T-helper 1 cell treated with Interleukin-12 subunit alpha and Interleukin-12 subunit beta and Interleukin-4 antibody, amounts not matched to agents 30 ng/mL and 1 ng/mL, for 36 hours (primary cell): ENCODE results near the gene OPN1LW. TPM values are rescaled to one million over a fixed set of nuclear protein-coding genes. Genes with fewer than 3 reads are reported as not detected.

Source experiments
- total RNA-seq: library from RNA; stranded (reverse); gene quantifications from 2 replicates; pipeline ENCODE4 v1.2.3, GENCODE V29; 2022

Gene OPN1LW
- total RNA-seq, 1 donor from 2014 or later, result not detected

Other genes starting within 250 kb of the OPN1LW start
- not detected in 2 replicates for gene AVPR2, start 239.6 kb upstream of the OPN1LW start, total RNA-seq
- 281 and 285 TPM in 2 replicates for gene ARHGAP4, start 218.0 kb upstream of the OPN1LW start, total RNA-seq
- 87.4 and 88.4 TPM in 2 replicates for gene NAA10, start 209.2 kb upstream of the OPN1LW start, total RNA-seq
- 24.8 and 30.3 TPM in 2 replicates for gene RENBP, start 199.6 kb upstream of the OPN1LW start, total RNA-seq
- gene HCFC1, start 172.4 kb upstream of the OPN1LW start, total RNA-seq, result 107 and 111 TPM in 2 replicates
- gene TMEM187, start 171.5 kb upstream of the OPN1LW start, total RNA-seq, result 5.2 and 5.8 TPM in 2 replicates
- 131 and 144 TPM in 2 replicates for gene IRAK1, start 124.3 kb upstream of the OPN1LW start, total RNA-seq
- gene MECP2, start 46.5 kb upstream of the OPN1LW start, total RNA-seq, result 69.8 and 71.4 TPM in 2 replicates
- not detected in 2 replicates for gene OPN1MW, start 38.4 kb downstream of the OPN1LW start, total RNA-seq
- not detected in 2 replicates for gene OPN1MW2, start 75.5 kb downstream of the OPN1LW start, total RNA-seq
- not detected in 2 replicates for gene OPN1MW3, start 113.3 kb downstream of the OPN1LW start, total RNA-seq
- gene TEX28, start 150.9 kb downstream of the OPN1LW start, total RNA-seq, result not detected in 2 replicates
- 1.1 and 1.5 TPM in 2 replicates for gene TKTL1, start 151.6 kb downstream of the OPN1LW start, total RNA-seq
- 1,498 and 1,525 TPM in 2 replicates for gene FLNA, start 230.4 kb downstream of the OPN1LW start, total RNA-seq
- 55.9 and 60.2 TPM in 2 replicates for gene EMD, start 235.1 kb downstream of the OPN1LW start, total RNA-seq